Brain microvascular endothelial cell (primary cell): ENCODE data around the gene MAP2K1.
"Not testable (repeated sequence)": the region's sequence is repeated elsewhere in the genome, so short reads cannot be mapped to it uniquely, and the experiment has no call there.

Experiments used
- DNase-seq: peaks from one replicate; pipeline ENCODE4 v3.0.0-alpha.2; 2020
- H3K27ac ChIP-seq: fragments of 250-450 bp; sonication (Bioruptor Pico); 2 replicates; pipeline ENCODE4 v1.5.1; 2020; ENCODE audit warnings: mild to moderate bottlenecking, moderate library complexity
- H3K27me3 ChIP-seq: fragments of 250-450 bp; sonication (Bioruptor Pico); replicated peaks from 2 replicates; pipeline ENCODE4 v1.5.1; 2020; ENCODE audit warnings: mild to moderate bottlenecking
- H3K36me3 ChIP-seq: fragments of 250-450 bp; sonication (Bioruptor Pico); replicated peaks from 2 replicates; pipeline ENCODE4 v1.5.1; 2020; ENCODE audit warnings: mild to moderate bottlenecking
- H3K4me3 ChIP-seq: 2 replicates; pipeline ENCODE4 v1.5.1; 2011; ENCODE audit warnings: low read depth, mild to moderate bottlenecking, control low read depth, low read length, moderate library complexity
- in situ Hi-C: cut with HindIII; loops from 2 replicates; pipeline ENCODE4 v1.10.0; 2017; ENCODE audit warnings: low sequenced_read_pairs, low pct_ligation_motif_present
- TF ChIP-seq, protein P1 (sequence below): IDR thresholded peaks from 2 replicates; pipeline ENCODE4 v1.5.1; 2011; ENCODE audit warnings: low read depth, mild to moderate bottlenecking, moderate library complexity, low read length, control low read depth, inconsistent platforms; ENCODE audit errors: missing control alignments

The MAP2K1 gene

DNA sequence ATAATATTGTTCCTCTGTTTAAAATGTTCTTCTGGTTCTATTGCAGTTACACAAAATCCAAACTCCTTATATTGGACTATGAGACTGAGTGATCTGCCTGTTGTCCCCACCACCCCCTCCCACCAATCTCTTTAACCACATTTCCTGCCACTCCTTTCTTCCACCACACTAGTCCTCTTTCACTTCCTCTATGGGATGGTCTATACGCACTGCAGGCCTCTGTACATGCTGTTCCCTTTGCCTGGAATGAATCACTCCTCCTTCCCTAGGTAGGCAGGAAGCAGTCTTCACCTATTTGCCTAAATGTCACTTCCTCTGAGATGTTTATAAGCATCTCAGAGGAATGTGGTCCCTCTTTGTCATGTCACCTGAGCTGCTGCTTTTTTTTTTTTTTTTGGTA, 4.0 kb downstream of the MAP2K1 start:
- no peaks in the 10 kb centered on the region for H3K27me3 ChIP-seq
- in situ Hi-C loops = no loop called here
- no peak overlapping the region for H3K4me3 ChIP-seq
- TF ChIP-seq, protein P1, sequence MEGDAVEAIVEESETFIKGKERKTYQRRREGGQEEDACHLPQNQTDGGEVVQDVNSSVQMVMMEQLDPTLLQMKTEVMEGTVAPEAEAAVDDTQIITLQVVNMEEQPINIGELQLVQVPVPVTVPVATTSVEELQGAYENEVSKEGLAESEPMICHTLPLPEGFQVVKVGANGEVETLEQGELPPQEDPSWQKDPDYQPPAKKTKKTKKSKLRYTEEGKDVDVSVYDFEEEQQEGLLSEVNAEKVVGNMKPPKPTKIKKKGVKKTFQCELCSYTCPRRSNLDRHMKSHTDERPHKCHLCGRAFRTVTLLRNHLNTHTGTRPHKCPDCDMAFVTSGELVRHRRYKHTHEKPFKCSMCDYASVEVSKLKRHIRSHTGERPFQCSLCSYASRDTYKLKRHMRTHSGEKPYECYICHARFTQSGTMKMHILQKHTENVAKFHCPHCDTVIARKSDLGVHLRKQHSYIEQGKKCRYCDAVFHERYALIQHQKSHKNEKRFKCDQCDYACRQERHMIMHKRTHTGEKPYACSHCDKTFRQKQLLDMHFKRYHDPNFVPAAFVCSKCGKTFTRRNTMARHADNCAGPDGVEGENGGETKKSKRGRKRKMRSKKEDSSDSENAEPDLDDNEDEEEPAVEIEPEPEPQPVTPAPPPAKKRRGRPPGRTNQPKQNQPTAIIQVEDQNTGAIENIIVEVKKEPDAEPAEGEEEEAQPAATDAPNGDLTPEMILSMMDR = no peak
- H3K36me3 ChIP-seq = no peaks in the 10 kb centered on the region
- DNase-seq = no peak
- H3K27ac ChIP-seq = no peak overlapping the region

DNA sequence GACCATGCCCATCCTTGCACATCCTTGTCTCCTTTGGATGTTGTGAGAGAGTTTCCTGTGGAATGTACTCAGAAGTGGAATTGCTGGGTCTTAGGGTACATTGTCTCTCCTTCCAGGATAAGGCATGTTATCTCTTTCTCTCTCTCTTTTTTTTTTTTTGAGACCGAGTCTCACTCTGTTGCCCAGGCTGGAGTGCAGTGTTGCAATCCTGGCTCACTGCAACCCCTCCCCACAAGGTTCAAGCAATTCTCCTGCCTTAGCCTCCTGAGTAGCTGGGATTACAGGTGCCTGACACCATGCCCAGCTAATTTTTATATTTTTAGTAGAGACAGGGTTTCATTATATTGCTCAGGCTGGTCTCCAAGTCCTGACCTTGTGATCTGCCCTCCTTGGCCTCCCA, 6.3 kb downstream of the MAP2K1 start:
- H3K27ac ChIP-seq, in situ Hi-C loops, DNase-seq, H3K27me3 ChIP-seq, H3K4me3 ChIP-seq, H3K36me3 ChIP-seq: not testable (repeated sequence)

DNA sequence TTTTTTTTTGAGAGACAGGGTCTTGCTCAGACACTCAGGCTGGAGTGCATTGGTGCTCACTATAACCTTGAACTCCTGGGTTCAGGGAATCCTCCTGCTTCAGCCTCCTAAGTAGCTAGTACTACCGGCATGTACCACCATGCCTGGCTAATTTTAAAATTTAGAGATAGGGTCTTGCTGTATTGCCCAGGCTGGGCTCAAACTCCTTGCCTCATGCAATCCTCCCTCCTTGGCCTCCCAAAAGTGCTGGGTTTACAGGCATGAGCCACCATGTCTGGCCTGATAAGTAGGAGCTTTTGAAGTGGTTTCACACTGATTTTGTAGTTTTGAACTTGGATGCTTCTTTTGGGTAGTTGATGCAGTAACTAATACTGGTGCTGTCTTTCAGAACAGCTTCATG, 7.8 kb downstream of the MAP2K1 start:
- Histone ChIP-seq H3K27ac (no peak overlapping the region), H3K36me3 (no peaks in the 10 kb centered on the region), H3K27me3 (no peaks in the 10 kb centered on the region), H3K4me3 (no peak overlapping the region)
- DNase-seq = no peak
- TF ChIP-seq, protein P1 = no peak
- in situ Hi-C loops = no loop called here

DNA sequence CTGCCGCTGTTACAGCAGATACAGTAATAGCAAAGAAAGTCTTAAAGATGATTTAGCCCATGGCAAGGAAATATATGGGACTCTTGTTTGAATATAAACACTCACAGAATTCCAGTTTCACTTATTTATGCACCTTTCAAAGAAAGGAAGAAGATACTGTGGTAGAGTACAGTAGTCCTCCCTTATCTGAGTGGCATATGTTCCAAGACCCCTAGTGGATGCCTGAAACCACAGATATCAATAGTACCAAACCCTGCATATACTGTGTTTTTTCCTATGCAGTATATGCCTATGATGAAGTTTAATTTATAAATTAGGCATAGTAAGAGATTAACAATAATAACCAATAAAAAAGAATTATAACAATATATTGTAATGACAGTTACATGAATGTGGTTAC, 8.2 kb downstream of the MAP2K1 start:
- in situ Hi-C loops = no loop called here
- Histone ChIP-seq H3K27ac (no peak overlapping the region), H3K27me3 (no peaks in the 10 kb centered on the region), H3K4me3 (no peak overlapping the region), H3K36me3 (no peaks in the 10 kb centered on the region)
- no peak for DNase-seq
- TF ChIP-seq, protein P1 = no peak

DNA sequence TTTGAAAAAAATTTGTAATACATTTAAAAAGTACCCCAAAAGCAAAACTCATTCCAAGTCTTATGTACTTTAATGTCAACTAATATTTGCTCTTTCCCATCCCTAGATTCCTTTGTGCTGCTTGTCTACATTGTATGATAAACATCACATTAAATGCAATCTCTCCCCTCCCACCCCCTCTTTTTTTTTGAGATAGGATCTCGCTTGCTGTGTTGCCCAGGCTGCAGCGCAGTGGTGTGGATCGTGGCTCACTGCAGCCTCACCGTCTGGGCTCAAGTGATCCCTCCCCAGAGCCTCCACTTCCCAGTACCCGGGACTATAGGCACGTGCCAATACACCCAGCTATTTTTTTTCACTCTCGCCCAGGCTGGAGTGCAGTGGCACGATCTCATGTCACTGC, 12.6 kb downstream of the MAP2K1 start:
- no peak overlapping the region for H3K27ac ChIP-seq
- in situ Hi-C loops = no loop called here
- TF ChIP-seq, protein P1 = no peak

DNA sequence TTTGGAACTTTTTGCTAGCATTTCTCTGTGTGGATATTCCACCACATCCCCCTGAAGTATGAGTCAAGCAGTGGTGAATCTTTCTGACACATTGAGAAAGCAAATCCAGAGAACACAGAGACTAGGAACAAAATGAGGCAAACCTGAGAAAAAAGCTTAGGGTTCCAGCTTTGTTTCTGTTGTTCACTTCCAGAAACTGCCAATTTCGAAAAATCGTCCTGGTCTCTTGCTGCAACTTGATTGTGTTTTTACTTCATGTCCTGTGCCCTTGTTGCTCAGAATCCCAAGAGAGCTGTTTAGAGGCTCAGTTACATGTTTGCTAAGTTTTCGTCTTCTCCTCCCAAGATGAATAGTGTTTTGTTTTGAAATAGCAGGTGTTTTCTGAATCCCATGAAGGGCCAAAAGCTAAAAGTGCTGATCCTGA, 13.7 kb downstream of the MAP2K1 start:
- DNase-seq = peak; percentile 36
- no peaks in the 10 kb centered on the region for H3K36me3 ChIP-seq
- no peak overlapping the region for H3K4me3 ChIP-seq
- in situ Hi-C loops = no loop called here
- H3K27ac ChIP-seq = no peak overlapping the region
- TF ChIP-seq, protein P1 = no peak
- no peaks in the 10 kb centered on the region for H3K27me3 ChIP-seq

More for the DNA sequence above, 12.6 kb downstream of the MAP2K1 start:
- Histone ChIP-seq H3K27me3 (no peaks in the 10 kb centered on the region), H3K4me3 (no peak overlapping the region), H3K36me3 (no peaks in the 10 kb centered on the region)
- DNase-seq = no peak
